CD4-positive, alpha-beta T cell treated with Interleukin-10 for 1 hour (primary cell): Measurements from ENCODE around the gene POLR3E.

Source experiments
- DNase-seq: peaks from one replicate; pipeline ENCODE4 v3.0.0-alpha.2; 2020

Gene POLR3E

GRCh38 chr16:22369221-22369811 is 72.1 kb downstream of the POLR3E start:
- DNase-seq: peak; percentile 53

DNA sequence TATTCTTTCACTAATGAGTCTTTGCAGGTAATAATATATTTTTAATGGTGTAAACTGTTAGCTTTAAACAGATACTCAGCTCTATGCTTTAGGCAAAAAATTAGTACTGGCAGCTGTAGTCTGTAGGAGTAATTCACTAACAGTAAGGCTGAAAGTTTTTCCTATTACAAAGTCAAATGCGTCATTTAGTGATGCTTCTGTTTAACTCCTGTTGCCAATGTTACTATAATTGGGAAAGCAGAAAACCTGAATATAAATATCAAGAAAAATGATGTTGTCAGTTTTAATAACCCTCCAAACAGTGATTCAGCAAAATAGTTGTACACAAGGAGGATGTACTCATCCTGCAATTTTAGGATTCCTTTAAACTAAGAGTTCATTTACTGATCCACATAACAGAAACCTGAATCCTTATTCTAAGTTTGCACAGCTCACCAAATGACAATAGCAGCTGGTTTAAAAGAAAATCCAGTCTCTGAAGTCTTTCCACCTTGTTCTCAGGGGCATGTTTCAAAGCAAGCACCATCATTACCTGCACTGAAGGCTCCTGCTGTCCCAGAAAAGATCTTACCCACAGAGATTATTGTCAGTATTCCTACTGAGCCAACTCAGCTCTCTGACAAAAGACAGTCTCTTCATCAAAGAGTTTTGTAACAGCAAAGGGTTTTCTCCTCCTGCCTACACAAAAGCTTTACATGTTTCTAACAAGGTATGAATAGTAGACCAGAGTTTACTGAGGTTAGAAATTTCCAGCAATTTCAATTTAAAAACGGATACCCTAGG is 73.0 kb downstream of the POLR3E start:
- DNase-seq: no peak

DNA sequence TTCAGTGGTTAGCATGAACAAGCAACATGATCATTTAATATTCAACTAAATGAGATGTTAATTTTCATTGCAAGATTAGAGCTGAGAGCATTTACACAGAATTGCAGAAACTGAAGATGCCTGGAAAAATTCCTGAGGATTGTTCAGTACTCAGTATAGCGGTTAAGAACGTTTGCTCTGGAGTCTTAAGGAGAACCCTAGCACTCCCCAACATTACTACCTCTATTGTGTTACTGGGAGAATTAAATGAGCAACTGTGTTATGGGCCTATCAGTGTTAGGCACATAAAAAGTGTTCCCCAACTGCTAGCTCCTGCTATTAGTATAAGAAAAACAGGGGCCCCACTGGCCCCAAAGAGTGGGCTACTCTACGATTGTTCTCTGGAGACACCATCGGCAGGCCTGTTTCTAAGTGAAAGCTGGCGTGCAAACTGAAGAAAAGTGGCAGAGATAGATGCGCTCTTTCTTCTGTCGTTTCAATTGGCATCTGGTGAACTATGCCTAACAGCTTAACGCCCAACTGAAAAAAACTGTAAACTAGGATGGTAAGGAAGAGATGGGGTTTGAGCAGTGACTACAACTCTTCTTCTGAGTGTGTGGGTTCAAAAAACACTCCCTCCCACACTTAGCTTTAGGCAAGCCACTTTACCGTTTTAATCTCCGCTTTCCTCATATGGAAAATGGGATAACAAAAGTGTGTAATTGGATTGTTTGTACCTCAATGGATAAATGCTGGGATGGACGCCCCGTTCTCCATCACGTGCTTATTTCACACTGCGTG is 75.9 kb downstream of the POLR3E start:
- peak; percentile 16 for DNase-seq

GRCh38 chr16:22373662-22374310 is 76.6 kb downstream of the POLR3E start:
- DNase-seq: peak; percentile 36

GRCh38 chr16:22374311-22375116 is 77.3 kb downstream of the POLR3E start, which contains the start of gene CDR2:
Gene CDR2 (minus strand): TSS chr16:22374619. CDS start chr16:22374309, 310 bp downstream.
- peak; percentile 99 for DNase-seq

DNA sequence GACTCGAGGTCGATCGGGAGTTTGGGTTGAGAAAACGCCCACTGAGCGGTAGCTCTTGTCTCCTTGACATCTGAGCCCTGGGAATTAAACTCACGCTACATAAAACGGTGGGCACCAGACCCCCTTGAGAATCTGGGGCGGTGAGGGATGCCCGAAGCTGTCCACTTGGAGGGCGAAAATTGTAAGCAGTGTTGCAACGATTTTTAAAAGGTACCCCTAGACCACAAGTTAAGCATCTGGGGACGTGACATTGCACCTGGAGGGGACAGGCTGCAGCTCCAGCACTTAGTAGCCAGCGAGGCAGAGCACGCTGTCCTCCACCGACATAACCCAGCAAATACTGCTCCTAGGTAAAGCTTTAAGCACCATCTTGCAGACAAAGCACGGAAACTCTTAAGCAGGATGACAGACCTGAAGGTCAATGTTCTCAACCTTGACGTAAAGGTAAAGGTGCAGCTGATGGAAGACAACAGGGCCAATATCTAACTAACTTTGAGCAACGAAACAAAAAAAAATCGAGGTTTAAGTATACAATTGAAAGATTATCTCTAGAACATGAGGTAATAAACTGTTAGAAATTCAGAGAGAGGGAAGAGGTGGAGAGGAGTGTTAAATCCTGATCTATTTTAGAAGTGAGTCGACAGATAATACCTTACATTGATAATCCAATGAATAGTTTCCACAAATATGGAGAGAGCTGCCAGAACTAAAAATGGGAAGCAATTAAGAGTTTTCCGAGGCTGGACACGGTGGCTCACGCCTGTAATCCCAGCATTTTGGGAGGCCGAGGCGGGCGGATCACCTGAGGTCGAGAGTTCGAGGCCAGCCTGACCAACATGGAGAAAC is 78.1 kb downstream of the POLR3E start:
- DNase-seq: no peak

DNA sequence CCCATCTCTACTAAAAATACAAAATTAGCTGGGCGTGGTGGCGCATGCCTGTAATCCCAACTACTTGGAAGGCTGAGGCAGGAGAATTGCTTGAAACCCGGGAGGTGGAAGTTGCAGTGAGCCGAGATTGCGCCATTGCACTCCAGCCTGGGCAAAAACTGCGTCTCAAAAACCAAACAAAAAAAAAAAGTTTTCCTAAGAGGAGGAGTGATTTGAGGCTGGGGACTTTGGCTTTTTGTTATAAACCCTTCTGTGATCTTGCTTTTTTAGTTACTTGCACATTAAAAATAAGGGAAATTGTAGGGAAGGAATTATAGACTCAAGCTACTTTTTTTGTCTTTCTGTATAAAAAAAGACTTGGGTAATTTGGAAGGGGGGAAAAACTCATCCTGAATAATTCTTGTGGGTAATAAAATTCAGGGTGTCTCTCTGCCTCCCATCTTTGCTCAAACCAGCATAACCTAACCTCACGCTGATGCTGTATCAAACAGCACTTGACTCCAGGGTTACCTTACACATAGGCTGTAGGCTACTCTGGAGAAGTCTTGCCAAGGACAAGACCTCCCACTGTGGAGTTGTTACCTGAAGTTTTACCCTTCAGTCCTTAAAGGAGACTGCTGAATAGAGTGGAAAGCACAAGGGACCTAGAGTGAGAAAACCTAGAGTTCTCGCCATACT is 78.9 kb downstream of the POLR3E start:
- no peak for DNase-seq

GRCh38 chr16:22379656-22380055 is 82.4 kb downstream of the POLR3E start:
- DNase-seq: no peak

DNA sequence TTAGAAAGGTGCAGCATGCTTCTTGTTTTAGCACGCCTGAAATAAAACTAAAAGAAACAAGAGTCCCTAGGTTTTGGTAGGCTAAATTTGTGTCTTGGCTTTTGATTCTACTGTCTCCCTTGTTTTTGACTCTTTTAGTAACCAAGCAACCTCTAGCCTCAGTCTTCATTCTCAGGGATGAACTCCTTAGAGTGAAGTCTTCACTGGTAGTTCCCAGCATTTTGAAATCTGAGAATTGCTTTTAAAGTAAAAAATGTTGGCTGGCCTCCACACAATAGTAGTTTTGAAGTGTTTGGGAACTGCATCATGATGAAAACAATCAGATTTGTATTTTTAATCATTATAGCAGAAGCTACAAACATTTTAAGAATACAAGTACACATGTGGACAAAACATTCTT is 83.3 kb downstream of the POLR3E start:
- no peak for DNase-seq

- no peak for DNase-seq
Observed at GRCh38 chr16:22381392-22381791, 84.2 kb downstream of the POLR3E start.

GRCh38 chr16:22383827-22384226 is 86.6 kb downstream of the POLR3E start:
- no peak for DNase-seq
